ENCODE results near the gene FOXP1. TPM values are rescaled to one million over a fixed set of nuclear protein-coding genes. Genes with fewer than 3 reads are reported as not detected.

FOXP1 gene
- total RNA-seq, 4 donors from 2014 or later = 13.2 to 46.6 (median 29.2) TPM

DNA sequence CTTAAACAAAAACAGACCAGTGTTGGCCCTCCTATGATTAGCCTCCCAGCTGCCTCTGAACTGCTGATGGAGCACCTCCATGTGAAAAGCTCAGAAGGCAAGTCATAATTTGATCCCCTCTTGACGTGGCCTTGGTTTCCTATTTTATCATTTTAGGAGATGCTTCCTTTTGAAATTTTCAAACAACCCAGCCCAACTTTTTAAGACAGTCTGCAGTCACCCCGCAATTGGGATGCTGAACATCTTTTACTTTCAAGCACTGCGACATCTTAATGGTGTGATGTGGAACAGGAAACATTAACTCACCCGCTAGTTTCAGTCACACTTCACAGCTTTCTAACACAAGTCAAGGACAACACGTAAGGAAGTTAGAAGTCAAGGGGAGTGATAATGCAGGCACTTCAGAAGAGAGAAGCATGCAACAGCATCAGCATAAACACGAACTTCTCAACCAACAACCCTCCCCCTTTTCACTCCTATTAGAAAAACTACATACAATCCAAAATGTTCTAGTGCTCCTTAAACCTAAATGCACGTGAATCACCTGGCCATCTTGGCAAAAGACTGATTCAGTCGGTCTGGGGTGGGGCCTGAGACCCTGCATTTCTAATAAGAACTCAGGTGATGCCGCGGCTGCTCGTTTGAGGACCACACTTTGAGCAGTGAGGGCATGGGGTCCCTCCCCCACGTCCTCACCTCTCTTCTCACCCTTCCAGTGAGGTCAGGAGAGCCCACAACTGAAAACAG, 161.5 kb downstream of the FOXP1 start:
- in situ Hi-C loops (cut with MboI; ENCODE audit: low sequenced_read_pairs in 4 of 4) = no loop called here

DNA sequence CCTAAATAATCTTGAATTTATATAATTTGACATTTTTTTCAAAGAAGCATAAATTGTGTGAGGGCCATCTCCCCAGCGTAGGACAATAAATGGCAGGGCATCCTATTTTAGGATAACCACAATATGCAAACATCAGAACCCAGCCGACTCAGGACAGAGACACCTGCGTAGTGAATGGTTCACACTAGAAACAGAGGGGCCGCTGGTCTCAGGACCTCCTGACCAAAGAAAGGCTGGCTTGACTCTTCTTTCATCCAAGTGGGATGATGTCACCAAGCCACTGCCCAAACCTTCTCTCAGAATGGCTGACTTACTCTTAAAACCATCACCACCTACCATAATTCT, 162.1 kb downstream of the FOXP1 start:
- Histone ChIP-seq H3K27me3 (no peaks in the 10 kb centered on the region), H3K9me3 (no peaks in the 10 kb centered on the region), H3K36me3 (no peaks in the 10 kb centered on the region), H3K4me3 (no peak overlapping the region), H3K4me1 (no peaks in the 10 kb centered on the region), H3K27ac (no peak overlapping the region)
- intact Hi-C loops (cut with DNase I; ENCODE audit: low total_unique reads) = no loop called here
- in situ Hi-C loops (cut with MboI; ENCODE audit: low sequenced_read_pairs in 4 of 4) = no loop called here
- ATAC-seq = no peak
- no peak for DNase-seq
- no peak for TF ChIP-seq POLR2A (IDR thresholded peaks at IDR 0.05)
- TF ChIP-seq, protein P1, sequence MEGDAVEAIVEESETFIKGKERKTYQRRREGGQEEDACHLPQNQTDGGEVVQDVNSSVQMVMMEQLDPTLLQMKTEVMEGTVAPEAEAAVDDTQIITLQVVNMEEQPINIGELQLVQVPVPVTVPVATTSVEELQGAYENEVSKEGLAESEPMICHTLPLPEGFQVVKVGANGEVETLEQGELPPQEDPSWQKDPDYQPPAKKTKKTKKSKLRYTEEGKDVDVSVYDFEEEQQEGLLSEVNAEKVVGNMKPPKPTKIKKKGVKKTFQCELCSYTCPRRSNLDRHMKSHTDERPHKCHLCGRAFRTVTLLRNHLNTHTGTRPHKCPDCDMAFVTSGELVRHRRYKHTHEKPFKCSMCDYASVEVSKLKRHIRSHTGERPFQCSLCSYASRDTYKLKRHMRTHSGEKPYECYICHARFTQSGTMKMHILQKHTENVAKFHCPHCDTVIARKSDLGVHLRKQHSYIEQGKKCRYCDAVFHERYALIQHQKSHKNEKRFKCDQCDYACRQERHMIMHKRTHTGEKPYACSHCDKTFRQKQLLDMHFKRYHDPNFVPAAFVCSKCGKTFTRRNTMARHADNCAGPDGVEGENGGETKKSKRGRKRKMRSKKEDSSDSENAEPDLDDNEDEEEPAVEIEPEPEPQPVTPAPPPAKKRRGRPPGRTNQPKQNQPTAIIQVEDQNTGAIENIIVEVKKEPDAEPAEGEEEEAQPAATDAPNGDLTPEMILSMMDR (IDR thresholded peaks at IDR 0.05 in 4 of 5, conservative IDR thresholded peaks at IDR 0.05 in 1 of 5) = no peak

More for the DNA sequence above, 161.5 kb downstream of the FOXP1 start:
- intact Hi-C loops (cut with DNase I; ENCODE audit: low total_unique reads) = no loop called here
- no peaks in the 10 kb centered on the region for H3K27me3 ChIP-seq
- ATAC-seq = no peak
- no peaks in the 10 kb centered on the region for H3K9me3 ChIP-seq
- TF ChIP-seq, protein P1 (IDR thresholded peaks at IDR 0.05 in 4 of 5, conservative IDR thresholded peaks at IDR 0.05 in 1 of 5) = no peak
- TF ChIP-seq POLR2A (IDR thresholded peaks at IDR 0.05) = no peak
- no peak overlapping the region for H3K4me3 ChIP-seq
- no peaks in the 10 kb centered on the region for H3K4me1 ChIP-seq
- no peak overlapping the region for H3K27ac ChIP-seq
- no peaks in the 10 kb centered on the region for H3K36me3 ChIP-seq
- no peak for DNase-seq

DNA sequence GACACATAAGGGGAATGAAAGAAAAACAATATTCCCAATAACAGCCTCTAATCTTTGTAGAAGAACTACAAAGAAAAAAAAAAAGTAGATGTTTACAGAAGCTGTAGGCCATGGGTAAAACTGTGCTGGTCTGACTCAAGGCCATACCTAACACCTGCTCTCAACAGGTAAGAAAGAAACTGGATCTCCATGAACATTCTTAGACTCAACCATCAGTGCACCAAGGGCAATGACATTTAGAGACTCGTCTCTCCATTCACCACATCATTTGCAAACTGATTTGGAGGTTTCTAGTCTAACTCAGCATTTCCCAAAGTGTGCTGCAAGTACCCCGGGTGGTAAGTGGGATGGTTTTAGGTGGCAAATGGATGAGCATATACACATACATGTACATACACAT, 164.2 kb downstream of the FOXP1 start:
- intact Hi-C loops (cut with DNase I; ENCODE audit: low total_unique reads) (no loop called here), in situ Hi-C loops (cut with MboI; ENCODE audit: low sequenced_read_pairs in 4 of 4) (no loop called here)
- TF ChIP-seq POLR2A (IDR thresholded peaks at IDR 0.05) = no peak
- TF ChIP-seq, protein P1 (IDR thresholded peaks at IDR 0.05 in 4 of 5, conservative IDR thresholded peaks at IDR 0.05 in 1 of 5) = no peak
- ATAC-seq (no peak), DNase-seq (no peak)
- Histone ChIP-seq H3K27me3 (no peaks in the 10 kb centered on the region), H3K27ac (no peak overlapping the region), H3K4me3 (no peak overlapping the region), H3K36me3 (no peaks in the 10 kb centered on the region), H3K9me3 (no peaks in the 10 kb centered on the region), H3K4me1 (no peaks in the 10 kb centered on the region)

DNA sequence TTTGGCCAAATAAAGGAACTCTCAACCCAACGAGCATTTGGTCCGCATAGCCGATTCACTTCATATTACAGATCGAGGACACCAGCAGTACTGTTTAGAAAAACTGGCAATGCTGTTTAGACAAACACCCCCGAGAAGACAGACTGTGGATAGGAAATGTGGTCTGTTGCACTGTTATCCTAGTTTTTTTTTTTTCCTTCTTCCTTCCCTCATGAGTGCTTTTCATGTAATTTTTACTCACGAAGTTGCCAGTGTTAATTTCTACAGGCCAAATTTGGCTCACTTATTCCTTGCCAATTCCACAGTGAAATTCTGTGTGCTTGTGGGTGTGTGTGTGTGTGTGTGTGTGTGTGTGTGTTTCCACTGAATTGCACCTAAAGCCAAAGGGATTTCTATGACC, 165.7 kb downstream of the FOXP1 start:
- Histone ChIP-seq H3K4me1 (no peaks in the 10 kb centered on the region), H3K9me3 (no peaks in the 10 kb centered on the region), H3K36me3 (no peaks in the 10 kb centered on the region), H3K4me3 (no peak overlapping the region), H3K27ac (no peak overlapping the region), H3K27me3 (no peaks in the 10 kb centered on the region)
- in situ Hi-C loops (cut with MboI; ENCODE audit: low sequenced_read_pairs in 4 of 4) (no loop called here), intact Hi-C loops (cut with DNase I; ENCODE audit: low total_unique reads) (no loop called here)
- no peak for TF ChIP-seq POLR2A (IDR thresholded peaks at IDR 0.05)
- TF ChIP-seq, protein P1 (IDR thresholded peaks at IDR 0.05 in 4 of 5, conservative IDR thresholded peaks at IDR 0.05 in 1 of 5) = no peak
- ATAC-seq = no peak
- DNase-seq = no peak

DNA sequence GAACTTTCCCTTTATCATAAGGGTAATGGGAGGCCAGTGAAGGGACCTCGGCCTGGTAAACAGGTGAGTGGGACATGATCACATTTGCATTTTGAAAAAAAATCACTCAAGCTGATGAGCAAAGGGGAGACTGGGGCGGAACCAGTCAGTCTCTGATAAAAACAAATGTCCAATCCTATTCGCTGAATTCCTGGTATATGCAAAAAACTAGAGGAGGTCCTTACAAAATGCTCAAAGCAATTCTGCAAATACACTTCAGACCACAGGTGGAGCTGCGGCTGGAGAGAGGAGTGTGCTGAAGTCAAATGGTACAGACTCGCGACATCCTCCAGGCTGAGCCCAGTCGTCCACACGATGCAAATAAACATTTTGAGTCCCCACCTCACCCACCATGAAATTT, 166.7 kb downstream of the FOXP1 start:
- intact Hi-C loops (cut with DNase I; ENCODE audit: low total_unique reads) (no loop called here), in situ Hi-C loops (cut with MboI; ENCODE audit: low sequenced_read_pairs in 4 of 4) (no loop called here)
- Histone ChIP-seq H3K27me3 (no peaks in the 10 kb centered on the region), H3K4me1 (no peaks in the 10 kb centered on the region), H3K9me3 (no peaks in the 10 kb centered on the region), H3K36me3 (no peaks in the 10 kb centered on the region), H3K27ac (no peak overlapping the region), H3K4me3 (no peak overlapping the region)
- ATAC-seq (no peak), DNase-seq (no peak)
- TF ChIP-seq POLR2A (IDR thresholded peaks at IDR 0.05) = no peak
- TF ChIP-seq, protein P1 (IDR thresholded peaks at IDR 0.05 in 4 of 5, conservative IDR thresholded peaks at IDR 0.05 in 1 of 5) = no peak
